ENCODE measurements around the gene TEX55.

GRCh38 chr3:119122350-119122749 is 23.6 kb upstream of the TEX55 start:
- TF ChIP-seq CTCF (IDR thresholded peaks at IDR 0.05; ENCODE audit: low read depth, low read length, poor library complexity, severe bottlenecking) (no peak), EZH2phosphoT487 (IDR thresholded peaks at IDR 0.05; ENCODE audit: borderline replicate concordance, low read length) (no peak)
